Epidermal melanocyte (primary cell): ENCODE results near the gene NEXN.
"Not testable (repeated sequence)": the region's sequence is repeated elsewhere in the genome, so short reads cannot be mapped to it uniquely, and the experiment has no call there.

Source experiments
- DNase-seq: peaks from one replicate; pipeline ENCODE4 v3.0.0; 2011; ENCODE audit warnings: low spot score; ENCODE audit not compliant: insufficient read length

NEXN gene

GRCh38 chr1:77905603-77906002 is 17.2 kb downstream of the NEXN start:
- DNase-seq, result no peak

DNA sequence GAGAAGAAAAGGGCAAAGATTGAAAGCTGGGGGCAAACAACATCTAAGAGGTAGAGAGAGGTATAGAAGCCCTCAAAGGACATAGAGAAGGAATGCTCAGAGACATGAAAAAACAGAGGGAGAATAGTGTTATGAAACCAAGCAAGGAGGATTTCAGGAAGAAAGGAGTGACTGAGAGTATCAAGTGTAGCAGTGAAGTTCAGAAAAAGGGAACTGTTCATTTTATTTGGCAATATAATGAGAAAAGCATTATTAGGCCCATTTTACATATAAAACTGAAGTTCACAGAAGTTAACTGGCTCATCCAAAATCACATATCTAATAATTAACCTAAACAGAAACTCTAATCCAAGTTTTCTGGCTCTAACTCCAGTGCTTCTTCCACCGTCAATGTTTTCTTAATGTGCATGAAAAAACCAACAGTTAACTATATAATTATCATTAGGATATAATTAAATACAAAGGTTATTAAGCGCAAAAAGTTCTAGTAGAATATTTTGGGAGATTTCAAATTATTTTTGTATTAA is 17.7 kb downstream of the NEXN start:
- DNase-seq, result no peak

- no peak for DNase-seq
Observed at GRCh38 chr1:77906624-77907023, 18.2 kb downstream of the NEXN start.

DNA sequence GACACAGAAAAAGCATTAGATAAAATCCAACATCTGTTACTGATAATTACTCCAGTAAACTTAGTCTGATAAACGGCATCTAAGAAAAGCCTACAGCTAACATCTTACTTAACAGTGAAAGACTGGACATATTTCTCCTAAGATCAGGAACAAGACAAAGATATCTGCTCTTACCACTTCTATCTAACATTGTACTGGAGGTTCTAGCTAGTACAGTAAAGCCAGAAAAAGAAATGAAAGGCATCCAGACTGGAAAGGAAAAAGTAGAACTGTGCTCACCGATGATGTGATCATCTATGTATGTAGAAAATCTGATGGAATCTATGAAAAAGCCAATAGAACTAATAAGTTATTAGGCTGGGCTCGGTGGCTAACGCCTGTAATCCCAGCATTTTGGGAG is 21.7 kb downstream of the NEXN start:
- DNase-seq, result no peak

- not testable (repeated sequence) for DNase-seq
Observed at GRCh38 chr1:77918918-77919317, 30.5 kb downstream of the NEXN start.

- DNase-seq, result no peak
Observed at GRCh38 chr1:77925518-77925917, 37.1 kb downstream of the NEXN start.

DNA sequence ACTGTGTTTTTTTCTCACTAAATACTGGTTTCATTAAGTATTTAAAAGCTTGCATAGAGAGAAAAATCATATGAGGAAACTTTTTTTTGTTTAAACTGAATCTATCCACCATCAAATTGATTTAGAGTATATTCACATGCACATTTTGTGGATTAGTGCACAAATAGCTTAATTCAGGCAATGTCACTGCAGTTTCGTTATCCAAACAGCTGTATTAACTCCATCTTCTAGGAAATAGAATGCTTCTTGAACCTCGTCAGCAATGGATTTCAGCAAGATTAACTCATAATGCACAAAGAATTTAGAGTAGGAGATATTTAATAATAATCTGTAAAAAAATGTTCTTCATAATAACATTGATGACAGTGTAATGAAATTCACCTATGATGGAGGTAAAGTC is 37.5 kb downstream of the NEXN start:
- DNase-seq, result no peak

DNA sequence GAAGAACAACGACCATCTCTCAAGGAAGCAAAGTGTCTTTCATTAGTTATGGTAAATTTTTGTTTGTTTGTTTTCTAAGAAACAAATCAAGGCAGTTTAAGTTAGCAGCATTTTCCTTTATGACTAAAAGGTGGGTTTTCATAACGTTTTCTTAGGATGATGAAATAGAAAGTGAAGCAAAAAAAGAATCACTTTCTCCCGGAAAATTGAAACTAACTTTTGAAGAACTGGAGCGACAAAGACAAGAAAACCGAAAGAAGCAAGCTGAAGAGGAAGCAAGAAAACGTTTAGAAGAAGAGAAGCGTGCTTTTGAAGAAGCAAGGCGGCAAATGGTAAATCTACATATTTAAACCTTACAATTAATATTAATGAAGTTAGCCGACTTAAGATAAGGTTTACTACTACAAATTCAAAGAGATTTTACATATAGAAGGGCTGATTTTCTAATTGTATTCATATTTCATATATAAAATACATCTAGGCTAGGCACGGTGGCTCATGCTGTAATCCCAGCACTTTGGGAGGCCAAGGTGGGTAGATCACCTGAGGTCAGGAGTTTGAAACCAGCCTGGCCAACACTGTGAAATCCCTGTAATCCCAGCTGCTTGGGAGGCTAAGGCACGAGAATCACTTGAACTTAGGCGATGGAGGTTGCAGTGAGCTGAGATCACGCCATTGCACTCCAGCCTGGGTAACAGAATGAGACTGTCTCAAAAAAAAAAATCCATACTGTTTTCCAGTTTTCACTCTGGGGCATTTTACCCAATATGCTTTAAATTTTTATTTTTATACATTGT is 38.3 kb downstream of the NEXN start:
- DNase-seq, result no peak

DNA sequence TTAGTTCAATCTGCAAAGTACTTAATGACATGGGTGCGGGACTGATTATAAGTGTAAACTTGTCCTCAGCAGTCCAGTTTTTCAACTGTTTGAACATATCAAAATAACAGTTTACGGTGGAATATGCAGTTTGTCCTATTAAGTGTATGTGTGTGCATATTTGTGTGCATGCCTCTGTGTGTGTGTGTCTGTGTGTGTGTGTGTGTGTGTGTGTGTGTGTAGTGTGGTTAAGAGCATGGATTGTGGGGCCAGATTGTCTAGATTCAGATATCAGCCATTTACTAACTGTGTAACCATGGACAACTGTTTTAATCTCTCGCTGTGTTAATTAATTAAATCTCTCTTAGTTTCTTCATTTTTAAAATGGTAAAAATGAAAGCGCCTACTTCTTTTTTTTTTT is 39.0 kb downstream of the NEXN start:
- no peak for DNase-seq

- no peak for DNase-seq
Observed at GRCh38 chr1:77929806-77930205, 41.4 kb downstream of the NEXN start.

DNA sequence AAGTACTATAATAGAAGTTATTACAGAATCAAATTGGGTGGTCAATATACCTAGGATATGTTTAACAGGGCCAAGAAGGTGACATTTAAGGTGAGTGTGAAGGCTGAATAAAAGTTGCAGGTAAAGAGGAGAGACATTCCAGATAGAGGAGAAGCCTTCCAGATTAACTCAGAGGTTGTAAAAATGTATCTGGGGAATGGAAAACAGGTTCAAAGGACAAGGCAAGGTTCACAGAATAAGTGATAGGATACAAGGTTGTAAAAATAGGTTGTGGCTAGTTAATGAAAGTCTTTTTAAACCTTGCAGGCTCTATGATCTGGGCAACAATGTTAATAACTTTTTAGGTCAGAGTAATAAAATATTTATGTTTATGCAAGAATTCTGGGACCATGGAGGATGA is 50.2 kb downstream of the NEXN start:
- DNase-seq, result no peak

DNA sequence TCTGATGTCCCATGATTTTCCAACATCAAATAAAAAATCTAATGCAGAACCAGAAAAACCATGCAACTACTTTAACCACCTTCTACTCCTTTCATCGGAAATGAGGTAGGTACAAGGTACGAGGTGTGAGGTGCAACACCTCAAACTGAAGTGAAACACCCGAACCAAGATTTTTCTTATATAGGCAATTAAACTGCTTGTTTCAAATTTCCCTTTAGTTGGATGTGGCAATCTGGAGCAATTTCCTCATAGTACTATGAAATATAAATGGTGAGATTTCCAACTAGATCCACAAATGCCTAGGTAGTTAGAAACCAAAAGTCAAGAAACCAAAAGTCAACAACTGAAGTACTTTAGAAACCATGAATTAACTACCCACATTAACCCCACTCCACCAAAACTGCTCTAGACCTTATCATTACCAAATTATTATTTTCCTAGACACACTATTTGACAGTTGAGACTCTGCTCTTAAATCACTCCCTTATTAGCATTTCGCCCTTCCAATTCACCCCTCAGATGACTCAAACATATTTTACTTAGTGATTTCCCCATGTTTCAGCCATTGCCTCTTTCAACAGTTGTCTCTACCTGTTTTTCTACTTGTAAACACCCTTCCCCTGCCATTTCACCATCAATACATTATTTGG is 52.6 kb downstream of the NEXN start:
- DNase-seq, result no peak

DNA sequence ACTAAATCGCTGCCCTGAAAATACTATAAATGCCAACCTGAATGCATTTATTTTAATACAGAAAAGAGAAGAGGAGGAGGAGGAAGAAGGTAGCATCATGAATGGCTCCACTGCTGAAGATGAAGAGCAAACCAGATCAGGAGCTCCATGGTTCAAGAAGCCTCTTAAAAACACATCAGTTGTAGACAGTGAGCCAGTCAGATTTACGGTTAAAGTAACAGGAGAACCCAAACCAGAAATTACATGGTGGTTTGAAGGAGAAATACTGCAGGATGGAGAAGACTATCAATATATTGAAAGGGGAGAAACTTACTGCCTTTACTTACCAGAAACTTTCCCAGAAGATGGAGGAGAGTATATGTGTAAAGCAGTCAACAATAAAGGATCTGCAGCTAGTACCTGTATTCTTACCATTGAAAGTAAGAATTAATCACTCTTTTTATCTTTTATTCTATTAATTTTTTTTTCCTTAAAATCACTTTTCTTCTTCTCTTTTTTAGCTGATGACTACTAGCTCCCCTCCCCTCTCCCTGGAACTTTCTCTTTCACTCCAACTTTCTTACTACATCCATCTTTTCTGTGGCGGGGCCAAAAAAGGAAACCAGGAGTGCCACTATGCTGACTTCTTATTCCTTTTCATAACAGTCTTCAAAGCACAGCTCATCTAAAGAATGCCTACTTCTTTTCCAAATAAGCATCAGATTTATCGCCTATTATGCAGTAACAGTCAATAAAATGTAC is 54.1 kb downstream of the NEXN start:
- DNase-seq, result no peak

DNA sequence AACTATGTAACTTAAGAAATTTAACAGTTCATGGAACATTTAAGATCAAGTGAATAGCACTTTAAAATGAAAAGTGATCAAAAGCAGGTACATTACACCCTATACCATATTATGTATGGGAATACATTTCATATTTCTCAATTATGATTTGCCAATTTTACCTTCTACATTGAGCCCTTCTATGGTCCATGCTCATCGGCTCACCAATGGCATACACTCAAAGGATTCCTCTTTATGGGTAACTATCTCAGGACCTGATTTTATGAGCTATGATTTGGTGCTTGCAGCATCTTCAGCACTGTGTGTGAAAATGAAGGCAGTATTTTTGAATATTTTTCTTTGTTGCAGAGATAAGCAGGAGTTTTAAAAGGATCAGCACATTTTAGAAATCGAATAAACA is 56.9 kb downstream of the NEXN start:
- no peak for DNase-seq

DNA sequence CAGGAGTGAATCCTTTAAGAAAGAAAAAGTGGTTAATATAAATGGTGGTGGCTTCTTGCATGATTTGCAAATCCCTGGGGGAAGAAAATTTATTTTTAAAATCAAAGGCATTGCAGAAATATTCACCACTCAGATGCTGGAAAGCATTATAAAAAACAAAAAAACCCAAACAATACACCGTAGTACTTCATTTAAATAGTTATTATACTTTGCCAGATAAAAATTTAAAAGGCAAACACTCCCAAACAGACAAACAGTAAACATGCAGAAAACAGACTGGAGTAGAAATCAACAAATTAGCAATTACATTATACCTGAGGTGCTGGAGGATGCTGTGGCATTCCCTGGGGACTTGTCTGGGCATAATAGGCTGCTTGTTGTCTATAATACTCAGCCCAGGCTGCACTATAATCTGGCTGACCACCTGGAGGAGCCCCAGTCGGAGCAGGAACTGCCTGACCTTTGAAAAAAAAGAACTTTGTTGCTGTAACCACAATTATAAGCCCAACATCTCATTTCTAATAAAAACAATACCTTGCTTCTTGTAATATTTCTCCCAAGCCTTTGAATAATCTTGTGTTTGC is 60.5 kb downstream of the NEXN start:
- no peak for DNase-seq

- no peak for DNase-seq
Observed at GRCh38 chr1:77950873-77951272, 62.4 kb downstream of the NEXN start.

DNA sequence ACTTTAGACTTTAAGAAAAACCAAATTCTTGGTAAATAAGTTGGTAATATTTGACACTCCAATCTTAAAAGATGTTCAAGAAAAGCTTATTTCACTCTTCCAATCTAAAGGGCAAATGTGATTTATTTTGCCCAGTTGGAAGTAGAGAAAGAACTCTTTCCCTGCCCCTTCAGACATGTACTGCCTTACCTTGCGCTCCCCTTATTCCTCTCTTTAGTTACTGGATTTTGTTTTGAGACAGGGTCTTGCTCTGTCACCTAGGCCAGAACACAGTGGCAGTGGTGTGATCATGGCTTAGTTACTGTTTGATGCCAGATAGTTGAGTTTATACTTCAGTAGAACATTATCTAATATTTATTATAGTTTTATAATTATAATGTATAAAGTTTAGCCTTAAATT is 62.9 kb downstream of the NEXN start:
- DNase-seq, result no peak

GRCh38 chr1:77953907-77954306 is 65.5 kb downstream of the NEXN start:
- DNase-seq, result no peak

DNA sequence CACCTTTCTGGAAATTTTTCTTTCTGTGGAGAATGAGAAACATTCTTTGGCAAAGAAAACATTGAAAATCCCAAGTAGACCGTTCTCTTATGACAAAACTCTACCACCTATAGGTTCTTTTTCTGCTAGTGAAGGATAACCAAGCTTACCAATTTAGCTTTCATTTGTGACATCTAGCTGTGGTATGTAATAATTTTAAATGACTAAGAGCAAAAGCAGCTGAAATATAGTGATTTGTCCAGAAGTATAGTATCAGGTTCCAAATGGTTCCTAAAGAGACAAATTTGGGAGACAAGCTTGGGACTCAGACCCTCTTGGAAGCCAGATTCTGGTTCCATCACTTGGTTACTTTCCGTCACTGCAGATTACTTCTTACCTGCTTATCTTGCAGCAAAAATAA is 66.1 kb downstream of the NEXN start:
- DNase-seq, result no peak

DNA sequence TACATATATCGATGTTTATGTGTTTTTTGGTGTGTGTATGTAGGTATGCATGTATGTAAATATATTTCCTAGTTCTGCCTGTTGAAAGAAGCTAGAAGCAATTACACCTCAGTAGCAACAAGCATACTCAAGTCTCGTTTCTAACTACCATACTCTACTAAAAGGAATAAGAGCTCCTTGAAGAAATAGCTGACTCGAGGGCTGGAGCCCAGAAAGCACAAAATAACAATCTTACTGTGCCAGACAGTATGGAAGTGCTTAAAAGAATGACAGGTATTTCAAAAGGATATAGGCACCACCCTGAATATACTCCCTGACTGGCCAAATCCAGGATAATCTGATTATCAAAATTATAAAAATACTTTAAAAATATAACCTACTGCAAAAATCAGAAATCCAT is 67.3 kb downstream of the NEXN start:
- no peak for DNase-seq

DNA sequence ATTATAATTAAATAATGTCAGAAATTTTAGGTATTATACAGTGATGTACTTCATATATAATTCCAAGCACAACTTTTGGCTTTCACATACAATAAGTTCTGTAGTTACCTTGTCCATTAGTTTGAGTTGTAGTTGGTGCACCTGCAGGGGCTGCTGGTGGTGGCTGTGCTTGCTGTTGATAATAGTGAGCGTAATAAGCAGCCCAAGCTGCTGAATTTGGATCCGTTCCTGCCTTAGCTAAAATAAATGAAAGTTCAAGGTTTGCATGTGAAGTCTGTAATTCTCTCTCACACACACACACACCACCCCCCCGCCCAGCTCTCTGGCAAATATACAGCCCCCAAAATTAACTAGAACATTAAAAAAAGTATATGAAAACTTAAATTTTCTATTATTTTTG is 68.0 kb downstream of the NEXN start:
- no peak for DNase-seq

DNA sequence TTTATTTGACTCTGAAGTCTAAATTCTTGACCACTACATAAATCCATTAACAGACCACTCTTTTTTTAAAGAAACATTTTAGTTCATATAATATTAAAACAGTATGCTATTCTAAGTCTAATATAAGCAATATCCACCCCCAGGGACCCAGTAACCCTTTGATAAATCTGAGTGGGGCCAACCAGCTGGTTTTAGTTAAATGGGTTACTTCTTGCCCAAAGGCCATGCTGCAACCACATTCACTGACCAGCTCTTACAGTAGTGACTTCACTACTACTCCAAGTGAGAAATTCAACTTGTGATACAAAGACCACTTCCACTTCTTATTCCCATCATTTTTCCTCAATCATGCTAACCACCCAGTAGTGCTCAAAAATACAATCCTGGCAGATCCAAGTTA is 70.0 kb downstream of the NEXN start:
- DNase-seq, result no peak
